Neural progenitor cell (in vitro differentiated cells): Measurements from ENCODE around the gene ANXA6.

ENCODE experiments used
- EZH2 ChIP-seq: fragments of 200-600 bp; sonication (generic); IDR thresholded peaks from 2 replicates; pipeline ENCODE4 v1.6.1; 2017; ENCODE audit warnings: antibody characterized with exemption, mild to moderate bottlenecking, moderate library complexity
- TF ChIP-seq, protein P1 (sequence below): fragments of 200-600 bp; sonication (generic); IDR thresholded peaks from 2 replicates; pipeline ENCODE4 v1.5.1; 2017; ENCODE audit warnings: antibody characterized with exemption, mild to moderate bottlenecking

DNA sequence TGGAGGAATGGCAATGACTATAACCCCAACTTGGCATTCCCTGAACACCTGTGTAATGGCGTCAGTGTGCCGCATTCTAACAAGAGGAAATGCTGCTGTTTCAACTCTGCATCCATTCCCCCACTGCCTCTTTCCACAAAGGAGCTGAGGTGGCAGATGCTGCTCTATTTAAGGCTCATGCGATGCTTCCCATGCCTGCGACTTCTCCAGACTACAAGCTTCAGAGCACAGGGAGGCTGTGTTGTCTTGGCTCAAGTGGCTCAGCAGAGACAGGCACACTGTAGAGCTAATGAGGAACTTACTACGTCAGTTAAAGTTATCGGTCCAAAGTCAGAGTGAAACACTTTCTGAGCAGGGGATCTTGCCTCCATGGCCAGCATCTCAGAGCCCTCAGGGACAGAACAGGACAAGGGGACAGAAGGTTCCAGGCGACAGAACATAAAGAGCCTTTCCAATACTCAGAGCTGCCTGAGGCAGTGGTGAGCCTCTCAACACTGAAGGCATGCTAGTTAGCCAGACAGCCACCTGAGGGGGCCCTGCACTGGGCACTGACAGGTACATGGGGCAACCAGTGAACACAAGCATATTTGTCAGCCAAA is 98.6 kb downstream of the ANXA6 start:
- TF ChIP-seq, protein P1, sequence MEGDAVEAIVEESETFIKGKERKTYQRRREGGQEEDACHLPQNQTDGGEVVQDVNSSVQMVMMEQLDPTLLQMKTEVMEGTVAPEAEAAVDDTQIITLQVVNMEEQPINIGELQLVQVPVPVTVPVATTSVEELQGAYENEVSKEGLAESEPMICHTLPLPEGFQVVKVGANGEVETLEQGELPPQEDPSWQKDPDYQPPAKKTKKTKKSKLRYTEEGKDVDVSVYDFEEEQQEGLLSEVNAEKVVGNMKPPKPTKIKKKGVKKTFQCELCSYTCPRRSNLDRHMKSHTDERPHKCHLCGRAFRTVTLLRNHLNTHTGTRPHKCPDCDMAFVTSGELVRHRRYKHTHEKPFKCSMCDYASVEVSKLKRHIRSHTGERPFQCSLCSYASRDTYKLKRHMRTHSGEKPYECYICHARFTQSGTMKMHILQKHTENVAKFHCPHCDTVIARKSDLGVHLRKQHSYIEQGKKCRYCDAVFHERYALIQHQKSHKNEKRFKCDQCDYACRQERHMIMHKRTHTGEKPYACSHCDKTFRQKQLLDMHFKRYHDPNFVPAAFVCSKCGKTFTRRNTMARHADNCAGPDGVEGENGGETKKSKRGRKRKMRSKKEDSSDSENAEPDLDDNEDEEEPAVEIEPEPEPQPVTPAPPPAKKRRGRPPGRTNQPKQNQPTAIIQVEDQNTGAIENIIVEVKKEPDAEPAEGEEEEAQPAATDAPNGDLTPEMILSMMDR = no peak
- no peak for TF ChIP-seq EZH2
